Suprapubic skin (tissue), 4 donors: ENCODE data around the gene OVOL1. TPM values are rescaled to one million over a fixed set of nuclear protein-coding genes. Genes with fewer than 3 reads are reported as not detected.

Source experiments
- DNase-seq, 2 donors: peaks; one replicate each; pipeline ENCODE4 v3.0.0-alpha.2; 2019; ENCODE audit warnings: low spot score in 2 of 2
- H3K27ac ChIP-seq: fragments of 200-600 bp; sonication (generic); one replicate; pipeline ENCODE4 v1.5.1; 2019
- H3K27me3 ChIP-seq: fragments of 200-600 bp; sonication (generic); one replicate; pipeline ENCODE4 v1.5.1; 2019
- H3K36me3 ChIP-seq: fragments of 200-600 bp; sonication (generic); one replicate; pipeline ENCODE4 v1.5.1; 2019
- H3K4me1 ChIP-seq: fragments of 200-600 bp; sonication (generic); one replicate; pipeline ENCODE4 v1.5.1; 2019
- H3K4me3 ChIP-seq: fragments of 200-600 bp; sonication (generic); one replicate; pipeline ENCODE4 v1.5.1; 2019; ENCODE audit warnings: mild to moderate bottlenecking
- H3K9me3 ChIP-seq: fragments of 200-600 bp; sonication (generic); one replicate; pipeline ENCODE4 v1.5.1; 2019
- CTCF ChIP-seq, 2 donors: fragments of 200-600 bp in 1 of 2; fragments of 450-650 bp in 1 of 2; sonication (generic) in 1 of 2; IDR thresholded peaks; one replicate each; pipeline ENCODE4 v1.5.1; 2016 to 2019; ENCODE audit warnings: antibody characterized with exemption in 2 of 2, mild to moderate bottlenecking in 1 of 2, moderate library complexity in 1 of 2
- EP300 ChIP-seq: sonication (generic); formaldehyde crosslinking; IDR thresholded peaks from one replicate; pipeline ENCODE4 v1.6.1; 2017; ENCODE audit warnings: antibody characterized with exemption
- POLR2A ChIP-seq, 2 donors: fragments of 450-650 bp; IDR thresholded peaks; one replicate each; pipeline ENCODE4 v1.6.1; 2017; ENCODE audit warnings: antibody characterized with exemption in 2 of 2, mild to moderate bottlenecking in 2 of 2, moderate library complexity in 2 of 2
- POLR2AphosphoS5 ChIP-seq, 3 donors: sonication (generic); formaldehyde crosslinking; IDR thresholded peaks; one replicate each; pipeline ENCODE4 v1.6.1; 2017; ENCODE audit warnings: antibody characterized with exemption in 3 of 3
- WGBS: methylation state at CpG from one replicate; pipeline ENCODE4 v1.1.5; 2018; 5-methylcytosine and 5-hydroxymethylcytosine counted together
- total RNA-seq, 4 donors: library from RNA; depleted of rRNA; stranded (reverse); fragments of >200 nt; gene quantifications; one replicate each; pipeline ENCODE4 v1.1.0, GENCODE V29; 2016

The OVOL1 gene
- total RNA-seq, 4 donors from 2014 or later = 64.4 to 196 (median 121) TPM

GRCh38 chr11:65834202-65834601 is 47.3 kb downstream of the OVOL1 start:
- TF ChIP-seq CTCF (IDR thresholded peaks at IDR 0.05) (no peak), EP300 (no peak), POLR2A (IDR thresholded peaks at IDR 0.05) (no peak), POLR2AphosphoS5 (IDR thresholded peaks at IDR 0.05) (no peak)
- Histone ChIP-seq H3K36me3 (no peaks in the 10 kb centered on the region), H3K27me3 (no peaks in the 10 kb centered on the region), H3K4me3 (peak overlapping the region; percentile 68), H3K9me3 (no peaks in the 10 kb centered on the region), H3K4me1 (peaks cover 19% of the 10 kb centered on the region), H3K27ac (no peak overlapping the region)
- peak in 1 of 2 donors; percentile 30 for DNase-seq
- 52% methylated on average over 5 of the region's 6 CpGs for WGBS

- Histone ChIP-seq H3K27ac (no peak overlapping the region), H3K4me1 (no peaks in the 10 kb centered on the region), H3K4me3 (no peak overlapping the region), H3K9me3 (no peaks in the 10 kb centered on the region), H3K36me3 (no peaks in the 10 kb centered on the region), H3K27me3 (no peaks in the 10 kb centered on the region)
- 96% methylated on average over 4 of the region's 4 CpGs for WGBS
- TF ChIP-seq CTCF (IDR thresholded peaks at IDR 0.05) = no peak
- no peak for DNase-seq
These were observed 55.3 kb downstream of the OVOL1 start for GRCh38 chr11:65842144-65842543.

- whole genome bisulfite sequencing = 94% methylated on average over 3 of the region's 3 CpGs
- no peaks in the 10 kb centered on the region for H3K4me1 ChIP-seq
- no peaks in the 10 kb centered on the region for H3K27me3 ChIP-seq
- DNase-seq = no peak
- H3K4me3 ChIP-seq = no peak overlapping the region
- no peaks in the 10 kb centered on the region for H3K36me3 ChIP-seq
- TF ChIP-seq CTCF (IDR thresholded peaks at IDR 0.05) (no peak), POLR2AphosphoS5 (IDR thresholded peaks at IDR 0.05) (no peak), POLR2A (IDR thresholded peaks at IDR 0.05) (no peak), EP300 (no peak)
- no peaks in the 10 kb centered on the region for H3K9me3 ChIP-seq
- H3K27ac ChIP-seq = no peak overlapping the region
These were observed 56.9 kb downstream of the OVOL1 start for GRCh38 chr11:65843811-65844210.

- peak in 1 of 2 donors; percentile 20 for DNase-seq
- Histone ChIP-seq H3K27ac (no peak overlapping the region), H3K27me3 (no peaks in the 10 kb centered on the region), H3K4me3 (no peak overlapping the region), H3K9me3 (no peaks in the 10 kb centered on the region), H3K4me1 (no peaks in the 10 kb centered on the region), H3K36me3 (no peaks in the 10 kb centered on the region)
- 87% methylated on average over 10 of the region's 10 CpGs for WGBS
- TF ChIP-seq CTCF (IDR thresholded peaks at IDR 0.05) (no peak), EP300 (no peak), POLR2AphosphoS5 (IDR thresholded peaks at IDR 0.05) (no peak), POLR2A (IDR thresholded peaks at IDR 0.05) (no peak)
These were observed 57.5 kb downstream of the OVOL1 start for GRCh38 chr11:65844231-65844872.

Other genes starting within 250 kb of the OVOL1 start
- gene LTBP3, start 228.7 kb upstream of the OVOL1 start, total RNA-seq = 10 to 100 TPM; 65.1 to 86.7 (median 71.0) TPM
- gene ZNRD2, start 216.6 kb upstream of the OVOL1 start, total RNA-seq = 10 to 100 TPM; 60.9 to 97.4 (median 77.9) TPM
- gene FAM89B, start 214.5 kb upstream of the OVOL1 start, total RNA-seq = 100 to 1,000 TPM in 1 of 4 donors, 10 to 100 TPM in 3; 45.2 to 103 (median 72.0) TPM
- gene EHBP1L1, start 211.0 kb upstream of the OVOL1 start, total RNA-seq = 100 to 1,000 TPM in 1 of 4 donors, 10 to 100 TPM in 3; 40.3 to 150 (median 56.2) TPM
- gene KCNK7, start 191.3 kb upstream of the OVOL1 start, total RNA-seq = 100 to 1,000 TPM in 3 of 4 donors, 10 to 100 TPM in 1; 32.6 to 183 (median 144) TPM
- gene MAP3K11, start 172.8 kb upstream of the OVOL1 start, total RNA-seq = 10 to 100 TPM; 29.2 to 45.5 (median 37.0) TPM
- 10 to 100 TPM; 38.5 to 59.3 (median 43.6) TPM for gene PCNX3, start 171.3 kb upstream of the OVOL1 start, total RNA-seq
- 10 to 100 TPM; 14.9 to 21.6 (median 19.0) TPM for gene SIPA1, start 149.0 kb upstream of the OVOL1 start, total RNA-seq
- gene RELA, start 124.1 kb upstream of the OVOL1 start, total RNA-seq = 100 to 1,000 TPM in 2 of 4 donors, 10 to 100 TPM in 2; 71.7 to 111 (median 93.5) TPM
- 100 to 1,000 TPM in 1 of 4 donors, 10 to 100 TPM in 3; 69.8 to 103 (median 77.5) TPM for gene KAT5, start 74.8 kb upstream of the OVOL1 start, total RNA-seq
- gene RNASEH2C, start 66.3 kb upstream of the OVOL1 start, total RNA-seq = 10 to 100 TPM; 24.5 to 53.8 (median 33.7) TPM
- 10 to 100 TPM; 26.3 to 55.9 (median 38.1) TPM for gene AP5B1, start 6.1 kb upstream of the OVOL1 start, total RNA-seq
- gene SNX32, start 46.9 kb downstream of the OVOL1 start, total RNA-seq = 1 to 10 TPM in 1 of 4 donors, under 1 TPM in 1, not detected in 2; 0.76 to 1.1 TPM
- gene CFL1, start 71.1 kb downstream of the OVOL1 start, total RNA-seq = 100 to 1,000 TPM; 331 to 608 (median 584) TPM
- gene MUS81, start 73.4 kb downstream of the OVOL1 start, total RNA-seq = 10 to 100 TPM; 22.8 to 46.2 (median 32.2) TPM
- gene EFEMP2, start 85.7 kb downstream of the OVOL1 start, total RNA-seq = 10 to 100 TPM in 3 of 4 donors, 1 to 10 TPM in 1; 7.3 to 22.0 (median 13.0) TPM
- 1 to 10 TPM in 2 of 4 donors, under 1 TPM in 1, not detected in 1; 0.76 to 5.0 (median 1.4) TPM for gene CTSW, start 92.8 kb downstream of the OVOL1 start, total RNA-seq
- 10 to 100 TPM; 46.9 to 89.3 (median 74.6) TPM for gene FIBP, start 101.4 kb downstream of the OVOL1 start, total RNA-seq
- 10 to 100 TPM; 16.0 to 35.8 (median 28.0) TPM for gene CCDC85B, start 103.6 kb downstream of the OVOL1 start, total RNA-seq
- 100 to 1,000 TPM in 1 of 4 donors, 10 to 100 TPM in 1, 1 to 10 TPM in 2; 5.0 to 118 (median 28.9) TPM for gene FOSL1, start 113.3 kb downstream of the OVOL1 start, total RNA-seq
- gene C11orf68, start 132.0 kb downstream of the OVOL1 start, total RNA-seq = 10 to 100 TPM; 17.4 to 21.6 (median 19.5) TPM
- 10 to 100 TPM; 54.2 to 82.5 (median 68.0) TPM for gene DRAP1, start 132.4 kb downstream of the OVOL1 start, total RNA-seq
- not detected for gene TSGA10IP, start 158.4 kb downstream of the OVOL1 start, total RNA-seq
- 10 to 100 TPM; 21.1 to 56.6 (median 26.1) TPM for gene SART1, start 174.7 kb downstream of the OVOL1 start, total RNA-seq
- 10 to 100 TPM; 51.8 to 61.6 (median 55.9) TPM for gene EIF1AD, start 215.1 kb downstream of the OVOL1 start, total RNA-seq
- gene BANF1, start 215.4 kb downstream of the OVOL1 start, total RNA-seq = 10 to 100 TPM; 32.1 to 54.2 (median 42.6) TPM
- 1,000 to 10,000 TPM in 2 of 4 donors, 100 to 1,000 TPM in 1, 10 to 100 TPM in 1; 48.8 to 2,556 (median 968) TPM for gene CST6, start 224.9 kb downstream of the OVOL1 start, total RNA-seq
- not detected for gene CATSPER1, start 239.4 kb downstream of the OVOL1 start, total RNA-seq